Measurements from ENCODE around the gene ATG14. TPM values are rescaled to one million over a fixed set of nuclear protein-coding genes. Genes with fewer than 3 reads are reported as not detected.
"Not testable (repeated sequence)": the region's sequence is repeated elsewhere in the genome, so short reads cannot be mapped to it uniquely, and the experiment has no call there.

Gene ATG14
- polyA plus RNA-seq, 3 donors: 1.8 to 6.8 (median 3.3) TPM

DNA sequence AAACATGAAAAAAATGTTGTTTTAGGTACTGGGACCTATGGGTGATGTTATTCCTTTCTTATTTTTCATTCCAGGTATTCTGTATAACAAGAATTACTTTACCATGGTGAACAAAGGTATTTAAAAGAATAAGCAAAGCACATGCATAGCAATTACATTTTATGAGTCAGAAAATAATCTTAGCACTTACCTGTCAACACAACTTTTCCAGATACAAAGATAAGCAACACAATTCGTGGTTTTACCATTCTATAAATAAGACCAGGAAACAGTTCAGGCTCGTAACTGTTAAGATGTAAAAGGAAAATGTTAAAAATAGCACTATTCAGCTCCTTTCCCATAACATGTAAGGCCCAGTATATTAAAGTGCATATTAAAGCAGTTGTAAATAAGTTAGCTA is 12.3 kb upstream of the ATG14 start:
- no CpG with 5 or more reads among the region's 2 CpGs for WGBS (ENCODE audit: insufficient coverage)
- Histone ChIP-seq H3K27ac (ENCODE audit: low read depth in 1 of 2, low read length in 2 of 2) (no peak overlapping the region), H2AFZ (ENCODE audit: insufficient read depth, low read depth, low read length, poor library complexity, severe bottlenecking) (no peak overlapping the region), H3K79me2 (ENCODE audit: insufficient read depth, low read length) (no peaks in the 10 kb centered on the region), H3K9me3 (replicated peaks in 1 of 2; ENCODE audit: control insufficient read depth in 1 of 2, insufficient read depth in 1 of 2, low read length in 2 of 2) (no peaks in the 10 kb centered on the region), H3K4me2 (replicated peaks; ENCODE audit: extremely low read depth, low read length, poor library complexity, severe bottlenecking) (no peak overlapping the region), H4K20me1 (ENCODE audit: insufficient read depth, low read length) (no peaks in the 10 kb centered on the region), H3K4me1 (ENCODE audit: control insufficient read depth in 1 of 2, insufficient read depth in 2 of 2, low read length in 2 of 2) (no peaks in the 10 kb centered on the region), H3K27me3 (ENCODE audit: control insufficient read depth in 2 of 2, insufficient read depth in 2 of 2, low read length in 2 of 2) (no peaks in the 10 kb centered on the region), H3K36me3 (replicated peaks in 1 of 2; ENCODE audit: control insufficient read depth in 1 of 2, insufficient read depth in 2 of 2, low read length in 2 of 2) (no peaks in the 10 kb centered on the region), H3K9ac (ENCODE audit: insufficient read depth, low read length, poor library complexity, severe bottlenecking) (no peak overlapping the region), H3K4me3 (replicated peaks in 1 of 3; ENCODE audit: low read depth in 2 of 3, low read length in 3 of 3) (no peak overlapping the region)
- TF ChIP-seq, protein P1, sequence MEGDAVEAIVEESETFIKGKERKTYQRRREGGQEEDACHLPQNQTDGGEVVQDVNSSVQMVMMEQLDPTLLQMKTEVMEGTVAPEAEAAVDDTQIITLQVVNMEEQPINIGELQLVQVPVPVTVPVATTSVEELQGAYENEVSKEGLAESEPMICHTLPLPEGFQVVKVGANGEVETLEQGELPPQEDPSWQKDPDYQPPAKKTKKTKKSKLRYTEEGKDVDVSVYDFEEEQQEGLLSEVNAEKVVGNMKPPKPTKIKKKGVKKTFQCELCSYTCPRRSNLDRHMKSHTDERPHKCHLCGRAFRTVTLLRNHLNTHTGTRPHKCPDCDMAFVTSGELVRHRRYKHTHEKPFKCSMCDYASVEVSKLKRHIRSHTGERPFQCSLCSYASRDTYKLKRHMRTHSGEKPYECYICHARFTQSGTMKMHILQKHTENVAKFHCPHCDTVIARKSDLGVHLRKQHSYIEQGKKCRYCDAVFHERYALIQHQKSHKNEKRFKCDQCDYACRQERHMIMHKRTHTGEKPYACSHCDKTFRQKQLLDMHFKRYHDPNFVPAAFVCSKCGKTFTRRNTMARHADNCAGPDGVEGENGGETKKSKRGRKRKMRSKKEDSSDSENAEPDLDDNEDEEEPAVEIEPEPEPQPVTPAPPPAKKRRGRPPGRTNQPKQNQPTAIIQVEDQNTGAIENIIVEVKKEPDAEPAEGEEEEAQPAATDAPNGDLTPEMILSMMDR (IDR thresholded peaks at IDR 0.05): no peak
- H3K4me3 Mint-ChIP-seq: no peak overlapping the region
- H3K27me3 Mint-ChIP-seq (ENCODE audit: low read depth in 3 of 3): peaks cover 0 to 9% (median 2%) of the 10 kb centered on the region in 3 donors
- no peaks in the 10 kb centered on the region for H3K4me1 Mint-ChIP-seq
- no peaks in the 10 kb centered on the region for H3K9me3 Mint-ChIP-seq
- H3K36me3 Mint-ChIP-seq: no peaks in the 10 kb centered on the region
- H3K27ac Mint-ChIP-seq: no peak overlapping the region
- no peak for DNase-seq
- intact Hi-C loops (cut with micrococcal nuclease): no loop called here

DNA sequence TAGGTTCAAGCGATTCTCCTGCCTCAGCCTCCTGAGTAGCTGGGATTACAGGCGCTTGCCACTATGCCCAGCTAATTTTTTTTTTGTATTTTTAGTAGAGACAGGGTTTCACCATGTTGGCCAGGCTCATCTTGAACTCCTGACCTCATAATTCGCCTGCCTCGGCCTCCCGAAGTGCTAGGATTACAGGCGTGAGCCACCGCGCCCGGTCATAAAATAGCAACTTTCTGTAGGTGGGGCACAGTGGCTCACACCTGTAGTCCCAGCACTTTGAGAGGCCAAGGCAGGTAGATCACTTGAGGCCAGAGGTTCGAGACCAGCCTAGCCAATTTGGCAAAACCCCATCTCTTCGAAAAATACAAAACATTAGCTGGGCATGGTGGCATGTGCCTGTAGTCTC is 10.7 kb upstream of the ATG14 start:
- not testable (repeated sequence) for H3K4me1 Mint-ChIP-seq

More for the DNA sequence above, 10.7 kb upstream of the ATG14 start:
- H3K27ac Mint-ChIP-seq; H3K9ac ChIP-seq (ENCODE audit: insufficient read depth, low read length, poor library complexity, severe bottlenecking); H3K9me3 Mint-ChIP-seq; H3K36me3 ChIP-seq (replicated peaks in 1 of 2; ENCODE audit: control insufficient read depth in 1 of 2, insufficient read depth in 2 of 2, low read length in 2 of 2); intact Hi-C loops (cut with micrococcal nuclease); H3K27me3 ChIP-seq (ENCODE audit: control insufficient read depth in 2 of 2, insufficient read depth in 2 of 2, low read length in 2 of 2); H2AFZ ChIP-seq (ENCODE audit: insufficient read depth, low read depth, low read length, poor library complexity, severe bottlenecking); H3K27ac ChIP-seq (ENCODE audit: low read depth in 1 of 2, low read length in 2 of 2); H3K36me3 Mint-ChIP-seq; H3K9me3 ChIP-seq (replicated peaks in 1 of 2; ENCODE audit: control insufficient read depth in 1 of 2, insufficient read depth in 1 of 2, low read length in 2 of 2); H3K79me2 ChIP-seq (ENCODE audit: insufficient read depth, low read length); H3K4me3 Mint-ChIP-seq; H4K20me1 ChIP-seq (ENCODE audit: insufficient read depth, low read length); H3K4me2 ChIP-seq (replicated peaks; ENCODE audit: extremely low read depth, low read length, poor library complexity, severe bottlenecking); H3K4me3 ChIP-seq (replicated peaks in 1 of 3; ENCODE audit: low read depth in 2 of 3, low read length in 3 of 3); DNase-seq; H3K4me1 ChIP-seq (ENCODE audit: control insufficient read depth in 1 of 2, insufficient read depth in 2 of 2, low read length in 2 of 2); H3K27me3 Mint-ChIP-seq (ENCODE audit: low read depth in 3 of 3): not testable (repeated sequence)
- WGBS (ENCODE audit: insufficient coverage): 97% methylated on average over 7 of the region's 11 CpGs

All from CD14-positive monocyte (primary cell).